ENCODE results near the gene UBASH3A.

DNA sequence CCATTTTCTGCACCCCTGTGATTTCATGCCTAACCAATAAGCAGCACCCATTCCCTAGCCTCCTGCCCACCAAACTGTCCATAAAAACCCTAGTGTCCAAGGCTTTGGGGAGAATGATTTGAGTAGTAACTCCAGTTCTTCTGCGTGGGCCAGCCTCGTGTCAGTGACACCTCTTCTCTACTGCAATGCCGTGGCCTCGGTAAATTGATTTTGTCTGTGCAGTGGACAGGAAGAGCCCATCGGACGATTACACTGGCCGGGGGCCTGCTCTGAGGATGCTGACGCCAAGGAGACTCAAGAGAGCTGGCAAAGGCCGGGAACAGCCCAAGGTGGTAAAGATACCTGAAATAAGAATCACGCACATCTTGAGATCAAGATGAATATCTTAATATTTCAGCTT, 63.0 kb downstream of the UBASH3A start:
- TF ChIP-seq, protein P1, sequence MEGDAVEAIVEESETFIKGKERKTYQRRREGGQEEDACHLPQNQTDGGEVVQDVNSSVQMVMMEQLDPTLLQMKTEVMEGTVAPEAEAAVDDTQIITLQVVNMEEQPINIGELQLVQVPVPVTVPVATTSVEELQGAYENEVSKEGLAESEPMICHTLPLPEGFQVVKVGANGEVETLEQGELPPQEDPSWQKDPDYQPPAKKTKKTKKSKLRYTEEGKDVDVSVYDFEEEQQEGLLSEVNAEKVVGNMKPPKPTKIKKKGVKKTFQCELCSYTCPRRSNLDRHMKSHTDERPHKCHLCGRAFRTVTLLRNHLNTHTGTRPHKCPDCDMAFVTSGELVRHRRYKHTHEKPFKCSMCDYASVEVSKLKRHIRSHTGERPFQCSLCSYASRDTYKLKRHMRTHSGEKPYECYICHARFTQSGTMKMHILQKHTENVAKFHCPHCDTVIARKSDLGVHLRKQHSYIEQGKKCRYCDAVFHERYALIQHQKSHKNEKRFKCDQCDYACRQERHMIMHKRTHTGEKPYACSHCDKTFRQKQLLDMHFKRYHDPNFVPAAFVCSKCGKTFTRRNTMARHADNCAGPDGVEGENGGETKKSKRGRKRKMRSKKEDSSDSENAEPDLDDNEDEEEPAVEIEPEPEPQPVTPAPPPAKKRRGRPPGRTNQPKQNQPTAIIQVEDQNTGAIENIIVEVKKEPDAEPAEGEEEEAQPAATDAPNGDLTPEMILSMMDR (IDR thresholded peaks at IDR 0.05), result no peak
- no peak for TF ChIP-seq POLR2AphosphoS5 (IDR thresholded peaks at IDR 0.05)
